SU-DHL-6 (cell line): Measurements from ENCODE around the gene EEF2K.

Source experiments
- H2AFZ ChIP-seq: fragments of 200-600 bp; sonication (generic); 2 replicates; pipeline ENCODE4 v1.6.1; 2014; ENCODE audit warnings: low read depth, mild to moderate bottlenecking, moderate library complexity, mixed read lengths, antibody characterized with exemption, low read length; ENCODE audit not compliant: severe bottlenecking
- H3F3A ChIP-seq: fragments of 200-600 bp; shearing (Covaris generic); 2 replicates; pipeline ENCODE4 v1.6.0; 2016; ENCODE audit warnings: antibody characterized with exemption, mild to moderate bottlenecking; ENCODE audit not compliant: insufficient read depth
- H3K27ac ChIP-seq: fragments of 200-600 bp; sonication (generic); 2 replicates; pipeline ENCODE4 v1.5.1; 2016; ENCODE audit warnings: low read depth, mild to moderate bottlenecking, low read length, moderate library complexity, mixed read lengths
- H3K27me3 ChIP-seq: fragments of 200-600 bp; sonication (generic), shearing (Covaris generic); 2 replicates; pipeline ENCODE4 v1.6.0; 2014; ENCODE audit warnings: mild to moderate bottlenecking, low read length
- H3K36me3 ChIP-seq: fragments of 200-600 bp; sonication (generic); 2 replicates; pipeline ENCODE4 v1.6.1; 2014; ENCODE audit warnings: mild to moderate bottlenecking, low read length, mixed read lengths
- H3K4me2 ChIP-seq: fragments of 300-600, 200-600 bp; shearing (Covaris generic), sonication (generic); 2 replicates; pipeline ENCODE4 v1.6.0; 2014; ENCODE audit warnings: low read length, low read depth, mild to moderate bottlenecking; ENCODE audit not compliant: poor library complexity, severe bottlenecking
- H3K4me3 ChIP-seq: fragments of 200-600 bp; sonication (generic); 2 replicates; pipeline ENCODE4 v1.5.1; 2014; ENCODE audit warnings: antibody characterized with exemption, low read length, mild to moderate bottlenecking, mixed read lengths; ENCODE audit not compliant: insufficient read depth, poor library complexity, severe bottlenecking
- H3K79me2 ChIP-seq: fragments of 200-600 bp; sonication (generic); 2 replicates; pipeline ENCODE4 v1.6.1; 2014; ENCODE audit warnings: mild to moderate bottlenecking, low read length, moderate library complexity; ENCODE audit not compliant: insufficient read depth
- H3K9ac ChIP-seq: fragments of 200-600 bp; sonication (generic); 2 replicates; pipeline ENCODE4 v1.7.0; 2014; ENCODE audit warnings: mild to moderate bottlenecking, low read length
- H3K9me2 ChIP-seq: fragments of 200-600 bp; sonication (generic); replicated peaks from 2 replicates; pipeline ENCODE4 v1.6.1; 2014; ENCODE audit warnings: low read length; ENCODE audit not compliant: insufficient read depth
- H3K9me3 ChIP-seq: fragments of 200-600 bp; sonication (generic); 2 replicates; pipeline ENCODE4 v1.6.1; 2014; ENCODE audit warnings: low read length, mixed read lengths; ENCODE audit not compliant: insufficient read depth
- H4K20me1 ChIP-seq: fragments of 200-600 bp; sonication (generic); 2 replicates; pipeline ENCODE4 v1.6.1; 2014; ENCODE audit warnings: low read depth, mild to moderate bottlenecking, antibody characterized with exemption, low read length, moderate library complexity, mixed read lengths
- CTCF ChIP-seq: fragments of 200-600 bp; sonication (generic); IDR thresholded peaks from one replicate; pipeline ENCODE4 v1.5.1; 2017; ENCODE audit warnings: antibody characterized with exemption, mild to moderate bottlenecking, low read length, moderate library complexity; ENCODE audit not compliant: insufficient read depth, poor library complexity, severe bottlenecking
- EZH2phosphoT487 ChIP-seq: fragments of 200-600 bp; sonication (generic), shearing (Covaris generic); conservative IDR thresholded peaks from 2 replicates; pipeline ENCODE4 v1.6.1; 2018; ENCODE audit warnings: mild to moderate bottlenecking, antibody characterized with exemption, low read length, moderate library complexity, mixed read lengths

The EEF2K gene

DNA sequence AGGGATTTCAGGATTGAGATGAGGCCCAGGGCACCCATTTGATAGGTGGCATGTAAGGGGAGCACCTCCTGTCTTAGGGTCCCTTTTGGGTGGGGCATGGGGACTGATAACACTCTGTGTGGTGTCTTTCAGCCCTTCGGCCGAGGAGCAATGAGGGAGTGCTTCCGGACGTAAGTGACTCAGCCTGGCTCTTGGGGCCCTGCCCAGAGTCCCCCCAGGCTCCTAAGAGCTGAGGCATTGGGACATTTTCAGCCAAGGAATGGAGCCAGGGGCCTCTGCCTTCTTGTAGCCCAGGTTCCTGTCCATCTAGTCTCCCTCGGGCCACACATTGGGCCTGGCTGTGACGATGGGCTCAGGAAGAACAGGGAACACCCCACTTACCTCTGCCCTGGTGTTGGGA is 44.4 kb downstream of the EEF2K start:
- Histone ChIP-seq H3K9me2 (no peaks in the 10 kb centered on the region), H3K9me3 (0 out of 2 replicates have a peak, but pooled peaks cover 6% of the 10 kb centered on the region), H3F3A (no peaks in the 10 kb centered on the region), H3K27ac (no peak overlapping the region), H3K9ac (no peak overlapping the region), H3K27me3 (no peaks in the 10 kb centered on the region), H3K79me2 (no peaks in the 10 kb centered on the region), H3K4me2 (no peak overlapping the region), H4K20me1 (no peaks in the 10 kb centered on the region), H3K36me3 (peaks cover 3% of the 10 kb centered on the region; the same call in 1 of the 2 replicates), H2AFZ (no peak overlapping the region), H3K4me3 (no peak overlapping the region)
- TF ChIP-seq EZH2phosphoT487 (no peak), CTCF (no peak)

GRCh38 chr16:22252317-22252716 is 46.2 kb downstream of the EEF2K start:
- Histone ChIP-seq H3K9me3 (0 out of 2 replicates have a peak, but pooled peaks cover 6% of the 10 kb centered on the region), H3K4me2 (no peak overlapping the region), H3K79me2 (no peaks in the 10 kb centered on the region), H3K9ac (no peak overlapping the region), H3K4me3 (no peak overlapping the region), H3K27me3 (no peaks in the 10 kb centered on the region), H3K36me3 (peaks cover 3% of the 10 kb centered on the region; the same call in 1 of the 2 replicates), H3K27ac (no peak overlapping the region), H2AFZ (no peak overlapping the region), H4K20me1 (no peaks in the 10 kb centered on the region), H3F3A (no peaks in the 10 kb centered on the region), H3K9me2 (no peaks in the 10 kb centered on the region)
- no peak for TF ChIP-seq CTCF
- TF ChIP-seq EZH2phosphoT487, result no peak

- H4K20me1 ChIP-seq, result no peaks in the 10 kb centered on the region
- no peak overlapping the region for H3K4me2 ChIP-seq
- H3K4me3 ChIP-seq, result no peak overlapping the region
- H3K9ac ChIP-seq, result no peak overlapping the region
- no peaks in the 10 kb centered on the region for H3K27me3 ChIP-seq
- no peak overlapping the region for H3K27ac ChIP-seq
- TF ChIP-seq EZH2phosphoT487, result no peak
- TF ChIP-seq CTCF, result no peak
- 0 out of 2 replicates have a peak, but pooled peaks cover 6% of the 10 kb centered on the region for H3K9me3 ChIP-seq
- H3F3A ChIP-seq, result no peaks in the 10 kb centered on the region
- H3K79me2 ChIP-seq, result no peaks in the 10 kb centered on the region
- H3K9me2 ChIP-seq, result no peaks in the 10 kb centered on the region
- H2AFZ ChIP-seq, result no peak overlapping the region
- peaks cover 3% of the 10 kb centered on the region; the same call in 1 of the 2 replicates for H3K36me3 ChIP-seq
Measured at GRCh38 chr16:22253272-22253671, 47.2 kb downstream of the EEF2K start.

GRCh38 chr16:22255335-22255734 is 49.3 kb downstream of the EEF2K start:
- H2AFZ ChIP-seq, result no peak overlapping the region
- H3F3A ChIP-seq, result no peaks in the 10 kb centered on the region
- 0 out of 2 replicates have a peak, but pooled peaks cover 6% of the 10 kb centered on the region for H3K9me3 ChIP-seq
- no peak overlapping the region for H3K27ac ChIP-seq
- H3K9ac ChIP-seq, result no peak overlapping the region
- H4K20me1 ChIP-seq, result no peaks in the 10 kb centered on the region
- H3K9me2 ChIP-seq, result no peaks in the 10 kb centered on the region
- H3K4me3 ChIP-seq, result no peak overlapping the region
- no peaks in the 10 kb centered on the region for H3K27me3 ChIP-seq
- no peaks in the 10 kb centered on the region for H3K79me2 ChIP-seq
- H3K4me2 ChIP-seq, result no peak overlapping the region
- peaks cover 15% of the 10 kb centered on the region for H3K36me3 ChIP-seq
- TF ChIP-seq EZH2phosphoT487 (no peak), CTCF (no peak)
